Measurements from ENCODE around the gene C8G. TPM values are rescaled to one million over a fixed set of nuclear protein-coding genes. Genes with fewer than 3 reads are reported as not detected.

Gene C8G
- total and polyA plus RNA-seq, 2 of the 13 experiments (the other 11 are each of a cell fraction or from before 2014, with no cell fraction given), result 4.9 to 12.8 TPM

DNA sequence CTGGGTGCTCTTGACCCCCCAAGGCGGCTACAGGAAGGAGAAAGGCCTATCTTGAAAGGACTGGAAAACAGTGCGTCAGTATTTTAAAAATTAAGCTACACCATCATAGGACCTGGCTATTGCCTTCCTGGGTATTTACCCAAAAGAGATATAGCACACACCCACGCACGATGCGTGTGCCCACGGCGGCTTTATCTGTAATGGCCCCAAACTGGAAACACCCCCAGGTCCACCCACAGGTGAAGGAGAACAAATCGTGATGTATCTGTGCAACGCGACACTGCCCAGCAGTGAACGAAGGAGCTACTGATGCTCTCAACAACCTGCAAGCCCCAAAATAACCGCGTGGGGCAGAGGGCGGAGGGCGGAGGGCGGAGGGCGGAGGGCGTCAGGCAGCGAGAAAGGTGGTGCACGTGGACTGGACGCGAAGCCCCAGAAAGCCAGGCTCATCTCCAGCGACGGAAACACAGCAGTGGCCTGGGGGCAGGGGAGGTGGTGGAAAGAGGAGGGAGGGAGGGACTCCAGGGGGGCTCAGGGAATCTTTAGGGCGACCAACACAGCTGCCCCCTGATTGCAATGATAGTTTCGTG lies 19.9 kb downstream of the C8G start (continued):
- TF ChIP-seq NKX3-1 (CRISPR knock-in tag; IDR thresholded peaks at IDR 0.05) (no peak), BRD4 (CRISPR knock-in tag; IDR thresholded peaks at IDR 0.05) (no peak), ZNF30 (CRISPR knock-in tag; IDR thresholded peaks at IDR 0.05) (no peak)
- TF ChIP-seq, protein P1, sequence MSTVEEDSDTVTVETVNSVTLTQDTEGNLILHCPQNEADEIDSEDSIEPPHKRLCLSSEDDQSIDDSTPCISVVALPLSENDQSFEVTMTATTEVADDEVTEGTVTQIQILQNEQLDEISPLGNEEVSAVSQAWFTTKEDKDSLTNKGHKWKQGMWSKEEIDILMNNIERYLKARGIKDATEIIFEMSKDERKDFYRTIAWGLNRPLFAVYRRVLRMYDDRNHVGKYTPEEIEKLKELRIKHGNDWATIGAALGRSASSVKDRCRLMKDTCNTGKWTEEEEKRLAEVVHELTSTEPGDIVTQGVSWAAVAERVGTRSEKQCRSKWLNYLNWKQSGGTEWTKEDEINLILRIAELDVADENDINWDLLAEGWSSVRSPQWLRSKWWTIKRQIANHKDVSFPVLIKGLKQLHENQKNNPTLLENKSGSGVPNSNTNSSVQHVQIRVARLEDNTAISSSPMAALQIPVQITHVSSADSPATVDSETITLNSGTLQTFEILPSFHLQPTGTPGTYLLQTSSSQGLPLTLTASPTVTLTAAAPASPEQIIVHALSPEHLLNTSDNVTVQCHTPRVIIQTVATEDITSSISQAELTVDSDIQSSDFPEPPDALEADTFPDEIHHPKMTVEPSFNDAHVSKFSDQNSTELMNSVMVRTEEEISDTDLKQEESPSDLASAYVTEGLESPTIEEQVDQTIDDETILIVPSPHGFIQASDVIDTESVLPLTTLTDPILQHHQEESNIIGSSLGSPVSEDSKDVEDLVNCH (CRISPR knock-in tag; IDR thresholded peaks at IDR 0.05), result no peak

DNA sequence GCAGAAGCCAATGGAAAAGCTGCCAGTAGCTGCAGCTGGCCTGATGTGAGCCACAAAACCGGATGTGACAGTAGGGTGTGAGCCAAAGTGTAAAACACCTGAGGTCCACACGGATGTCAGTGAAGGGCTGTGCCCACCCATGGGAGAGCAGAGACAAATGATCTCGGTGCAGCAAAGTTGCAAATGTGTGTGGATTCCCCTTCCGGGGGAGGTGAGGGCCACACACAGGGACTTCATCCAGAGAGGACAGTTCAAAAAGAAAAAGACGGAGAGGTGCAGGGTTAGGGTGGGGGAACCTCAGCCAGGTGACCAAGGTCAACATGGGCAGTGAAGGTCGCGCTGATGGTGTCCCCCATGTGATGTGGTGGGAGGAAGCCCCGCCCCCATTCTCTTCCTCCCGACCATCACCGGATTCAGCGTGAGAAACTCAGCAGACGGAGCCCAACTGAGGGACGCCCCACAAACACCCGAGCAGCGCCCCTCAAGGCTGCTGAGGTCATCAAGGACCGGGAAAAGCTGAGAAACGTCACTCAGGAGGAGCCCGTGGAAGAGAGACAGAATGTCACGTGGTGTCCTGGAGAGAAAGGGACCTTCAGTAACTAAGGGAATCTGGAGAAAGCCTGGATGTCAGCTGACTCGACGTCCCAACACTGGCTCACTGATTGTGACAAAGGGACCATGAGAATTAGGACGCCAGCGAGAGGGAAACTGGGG lies 20.9 kb downstream of the C8G start:
- ATAC-seq (no peak), DNase-seq (ENCODE audit: low spot score) (no peak), FAIRE-seq (no peak)
- Histone ChIP-seq H3K4me3 (replicated peaks in 1 of 3; ENCODE audit: insufficient read depth in 1 of 3, low read depth in 2 of 3, low read length in 3 of 3) (no peak overlapping the region), H2AFZ (ENCODE audit: low read length) (no peak overlapping the region), H3K27me3 (ENCODE audit: control insufficient read depth in 1 of 2, insufficient read depth in 2 of 2, low read length in 2 of 2) (peaks cover 25 to 58% of the 10 kb centered on the region in 2 experiments), H3K9ac (ENCODE audit: insufficient read depth, low read depth, low read length) (no peak overlapping the region), H3K4me1 (ENCODE audit: insufficient read depth, low read length) (peaks cover 32% of the 10 kb centered on the region), H3K79me2 (ENCODE audit: insufficient read depth, low read length) (no peaks in the 10 kb centered on the region), H3K36me3 (replicated peaks in 1 of 2; ENCODE audit: control insufficient read depth in 1 of 2, insufficient read depth in 2 of 2, low read length in 2 of 2) (no peaks in the 10 kb centered on the region), H4K20me1 (ENCODE audit: insufficient read depth, low read length) (no peaks in the 10 kb centered on the region), H3K4me2 (ENCODE audit: low read depth, low read length) (no peak overlapping the region), H3K27ac (ENCODE audit: extremely low read length, insufficient read depth, low read length) (no peak overlapping the region), H3K9me3 (ENCODE audit: low read length) (no peaks in the 10 kb centered on the region)
- WGBS (ENCODE audit: low lambda C conversion rate), result 22% methylated on average over 13 of the region's 23 CpGs
- CTCF ChIA-PET (ENCODE audit: low intra/inter-chr PET ratio, low total read pairs), result no interaction called here
- in situ Hi-C loops (cut with HindIII; ENCODE audit: extremely low pct_ligation_motif_present, low pct_unique_long_range_greater_than_20kb), result no loop called here
- POLR2A ChIA-PET, result interaction anchor here (1.2 kb wide), 1 partner anchor 16 kb away, joined by 4 read pairs; no protein-coding TSS in a partner anchor
- intact Hi-C loops (cut with micrococcal nuclease; ENCODE audit: unreplicated experiment), result no loop called here
- no TSS peak for BruUV-seq (replicated peaks)
- TF ChIP-seq ISX (CRISPR knock-in tag; conservative IDR thresholded peaks at IDR 0.05), result no peak
- TF ChIP-seq, protein P2, sequence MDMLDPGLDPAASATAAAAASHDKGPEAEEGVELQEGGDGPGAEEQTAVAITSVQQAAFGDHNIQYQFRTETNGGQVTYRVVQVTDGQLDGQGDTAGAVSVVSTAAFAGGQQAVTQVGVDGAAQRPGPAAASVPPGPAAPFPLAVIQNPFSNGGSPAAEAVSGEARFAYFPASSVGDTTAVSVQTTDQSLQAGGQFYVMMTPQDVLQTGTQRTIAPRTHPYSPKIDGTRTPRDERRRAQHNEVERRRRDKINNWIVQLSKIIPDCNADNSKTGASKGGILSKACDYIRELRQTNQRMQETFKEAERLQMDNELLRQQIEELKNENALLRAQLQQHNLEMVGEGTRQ (IDR thresholded peaks at IDR 0.05; ENCODE audit: low read depth, low read length), result peak; percentile 63
- TF ChIP-seq, protein P2 (CRISPR knock-in tag; IDR thresholded peaks at IDR 0.05; ENCODE audit: borderline replicate concordance), result no peak
- TF ChIP-seq, protein P3, sequence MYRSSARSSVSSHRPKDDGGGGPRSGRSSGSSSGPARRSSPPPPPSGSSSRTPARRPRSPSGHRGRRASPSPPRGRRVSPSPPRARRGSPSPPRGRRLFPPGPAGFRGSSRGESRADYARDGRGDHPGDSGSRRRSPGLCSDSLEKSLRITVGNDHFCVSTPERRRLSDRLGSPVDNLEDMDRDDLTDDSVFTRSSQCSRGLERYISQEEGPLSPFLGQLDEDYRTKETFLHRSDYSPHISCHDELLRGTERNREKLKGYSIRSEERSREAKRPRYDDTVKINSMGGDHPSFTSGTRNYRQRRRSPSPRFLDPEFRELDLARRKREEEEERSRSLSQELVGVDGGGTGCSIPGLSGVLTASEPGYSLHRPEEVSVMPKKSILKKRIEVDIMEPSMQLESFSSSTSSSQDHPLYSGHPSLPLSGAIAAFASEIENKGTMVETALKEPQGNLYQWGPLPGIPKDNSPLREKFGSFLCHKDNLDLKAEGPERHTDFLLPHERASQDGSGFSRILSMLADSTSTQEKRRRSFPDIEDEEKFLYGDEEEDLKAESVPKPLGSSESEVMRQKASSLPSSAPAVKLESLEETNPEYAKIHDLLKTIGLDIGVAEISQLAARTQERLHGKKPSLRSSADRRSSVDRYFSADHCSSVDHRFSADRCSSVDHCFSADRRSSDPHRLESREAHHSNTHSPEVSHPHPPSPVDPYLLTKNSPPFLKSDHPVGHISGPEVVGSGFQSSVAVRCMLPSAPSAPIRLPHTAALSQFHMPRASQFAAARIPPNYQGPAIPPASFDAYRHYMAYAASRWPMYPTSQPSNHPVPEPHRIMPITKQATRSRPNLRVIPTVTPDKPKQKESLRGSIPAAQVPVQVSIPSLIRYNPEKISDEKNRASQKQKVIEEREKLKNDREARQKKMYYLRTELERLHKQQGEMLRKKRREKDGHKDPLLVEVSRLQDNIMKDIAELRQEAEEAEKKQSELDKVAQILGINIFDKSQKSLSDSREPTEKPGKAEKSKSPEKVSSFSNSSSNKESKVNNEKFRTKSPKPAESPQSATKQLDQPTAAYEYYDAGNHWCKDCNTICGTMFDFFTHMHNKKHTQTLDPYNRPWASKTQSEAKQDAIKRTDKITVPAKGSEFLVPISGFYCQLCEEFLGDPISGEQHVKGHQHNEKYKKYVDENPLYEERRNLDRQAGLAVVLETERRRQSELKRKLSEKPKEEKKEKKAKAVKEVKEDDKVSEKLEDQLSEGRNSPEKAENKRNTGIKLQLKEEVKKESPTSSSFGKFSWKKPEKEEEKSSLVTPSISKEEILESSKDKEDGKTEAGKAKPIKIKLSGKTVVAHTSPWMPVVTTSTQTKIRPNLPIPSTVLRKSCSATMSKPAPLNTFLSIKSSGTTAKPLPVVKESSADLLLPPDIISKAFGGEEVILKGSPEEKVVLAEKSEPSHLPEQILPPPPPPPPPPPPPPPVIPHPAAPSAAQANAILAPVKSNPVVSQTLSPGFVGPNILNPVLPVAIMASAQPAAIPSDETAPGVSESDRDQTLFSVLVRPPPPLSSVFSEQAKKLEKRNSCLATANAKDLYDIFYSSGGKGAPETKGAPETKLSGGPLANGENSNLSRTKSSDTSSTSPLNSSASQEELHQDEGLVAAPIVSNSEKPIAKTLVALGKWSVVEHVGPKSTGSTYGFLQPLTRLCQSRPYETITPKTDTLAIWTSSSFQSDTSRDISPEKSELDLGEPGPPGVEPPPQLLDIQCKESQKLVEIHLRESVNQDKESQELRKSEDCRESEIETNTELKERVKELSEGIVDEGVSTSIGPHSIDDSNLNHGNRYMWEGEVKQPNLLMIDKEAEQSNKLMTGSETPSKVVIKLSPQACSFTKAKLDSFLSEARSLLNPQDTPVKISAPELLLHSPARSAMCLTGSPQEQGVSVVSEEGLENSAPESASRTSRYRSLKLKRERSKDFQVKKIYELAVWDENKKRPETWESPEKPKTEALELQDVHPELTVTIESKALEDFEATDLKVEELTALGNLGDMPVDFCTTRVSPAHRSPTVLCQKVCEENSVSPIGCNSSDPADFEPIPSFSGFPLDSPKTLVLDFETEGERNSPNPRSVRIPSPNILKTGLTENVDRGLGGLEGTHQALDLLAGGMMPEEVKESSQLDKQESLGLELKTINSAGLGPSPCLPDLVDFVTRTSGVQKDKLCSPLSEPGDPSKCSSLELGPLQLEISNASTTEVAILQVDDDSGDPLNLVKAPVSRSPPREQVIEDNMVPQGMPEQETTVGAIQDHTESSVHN (CRISPR knock-in tag; IDR thresholded peaks at IDR 0.05), result no peak
- no peak for TF ChIP-seq ZNF124 (CRISPR knock-in tag; IDR thresholded peaks at IDR 0.05)
